ENCODE results near the gene TRUB2.

TRUB2 gene

DNA sequence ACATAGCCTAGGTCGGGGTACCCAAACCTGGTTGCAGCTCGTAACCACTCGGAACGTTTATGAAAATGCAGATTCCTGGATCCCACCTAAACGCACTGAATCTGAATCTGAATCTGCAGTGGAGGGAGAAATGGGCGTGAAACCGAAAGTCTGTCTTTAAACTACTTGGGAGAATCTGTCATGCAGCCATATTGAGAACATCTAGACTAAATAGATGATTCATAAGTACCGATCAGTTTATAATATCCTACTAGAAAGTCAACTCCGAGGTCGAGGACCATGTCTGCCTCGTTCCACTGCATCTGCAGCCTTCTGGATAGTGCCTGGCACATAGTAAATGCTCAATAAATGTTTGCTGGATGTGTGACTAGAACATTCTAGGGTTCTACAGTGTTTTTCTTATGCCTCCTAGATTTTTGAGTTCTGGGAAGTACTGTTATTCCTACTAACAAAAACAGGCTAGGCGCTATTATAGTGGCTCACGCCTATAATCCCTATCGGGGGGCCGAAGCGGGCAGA, 1.0 kb upstream of the TRUB2 start:
- WGBS (ENCODE audit: insufficient coverage, insufficient read length), result no CpG with 5 or more reads among the region's 16 CpGs
- H3K27ac ChIP-seq (ENCODE audit: low read length), result no peak overlapping the region

GRCh38 chr9:128321879-128322403, 306 bp downstream of the TRUB2 start:
- no peaks in the 10 kb centered on the region for H3K27me3 ChIP-seq (ENCODE audit: control insufficient read depth, insufficient read depth, low read length)
- no CpG with 5 or more reads among the region's 21 CpGs for WGBS (ENCODE audit: insufficient coverage, insufficient read length)
- no peak overlapping the region for H3K27ac ChIP-seq (ENCODE audit: low read length)
- peak overlapping the region; percentile 84; the same call in 1 of the 2 replicates for H3K4me3 ChIP-seq (ENCODE audit: low read length)
- no peaks in the 10 kb centered on the region for H3K9me3 ChIP-seq (ENCODE audit: control insufficient read depth, insufficient read depth, low read length)
- no peak for DNase-seq (ENCODE audit: low read depth, low spot score)
- H3K4me1 ChIP-seq (ENCODE audit: control insufficient read depth, insufficient read depth, low read length), result no peaks in the 10 kb centered on the region
- peaks cover 11% of the 10 kb centered on the region; the same call in 1 of the 2 replicates for H3K36me3 ChIP-seq (ENCODE audit: control insufficient read depth, insufficient read depth, low read length)

More for the DNA sequence above, 1.0 kb upstream of the TRUB2 start:
- Histone ChIP-seq H3K9me3 (ENCODE audit: control insufficient read depth, insufficient read depth, low read length) (no peaks in the 10 kb centered on the region), H3K27me3 (ENCODE audit: control insufficient read depth, insufficient read depth, low read length) (no peaks in the 10 kb centered on the region), H3K4me1 (ENCODE audit: control insufficient read depth, insufficient read depth, low read length) (no peaks in the 10 kb centered on the region), H3K36me3 (ENCODE audit: control insufficient read depth, insufficient read depth, low read length) (peaks cover 8% of the 10 kb centered on the region; the same call in 1 of the 2 replicates), H3K4me3 (ENCODE audit: low read length) (peak overlapping the region; percentile 84)
- DNase-seq (ENCODE audit: low read depth, low spot score), result no peak

DNA sequence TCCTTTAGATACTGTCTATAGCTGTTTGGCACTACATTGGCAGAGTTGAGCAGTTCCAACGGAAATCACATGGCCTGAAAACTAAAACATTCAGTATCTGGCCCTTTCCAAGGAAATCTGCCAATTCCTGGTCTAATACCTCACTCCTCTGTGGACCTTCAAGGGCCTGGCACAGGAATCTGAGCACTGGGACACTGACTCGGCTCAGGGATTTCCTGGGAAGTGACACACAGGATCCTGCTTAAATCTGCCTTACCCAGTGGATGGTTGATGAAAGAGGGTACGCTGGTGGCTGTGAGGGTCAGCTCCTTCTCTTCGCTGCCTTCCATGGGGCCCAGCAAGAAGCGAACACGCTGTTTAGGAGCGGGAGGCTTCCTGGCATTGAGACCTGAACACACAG, 904 bp downstream of the TRUB2 start:
- DNase-seq (ENCODE audit: low read depth, low spot score), result no peak
- Histone ChIP-seq H3K27me3 (ENCODE audit: control insufficient read depth, insufficient read depth, low read length) (no peaks in the 10 kb centered on the region), H3K4me1 (ENCODE audit: control insufficient read depth, insufficient read depth, low read length) (no peaks in the 10 kb centered on the region), H3K9me3 (ENCODE audit: control insufficient read depth, insufficient read depth, low read length) (no peaks in the 10 kb centered on the region), H3K27ac (ENCODE audit: low read length) (no peak overlapping the region), H3K36me3 (ENCODE audit: control insufficient read depth, insufficient read depth, low read length) (peaks cover 13% of the 10 kb centered on the region; the same call in 1 of the 2 replicates), H3K4me3 (ENCODE audit: low read length) (no peak overlapping the region; the same call in 1 of the 2 replicates)
- no CpG with 5 or more reads among the region's 7 CpGs for WGBS (ENCODE audit: insufficient coverage, insufficient read length)

DNA sequence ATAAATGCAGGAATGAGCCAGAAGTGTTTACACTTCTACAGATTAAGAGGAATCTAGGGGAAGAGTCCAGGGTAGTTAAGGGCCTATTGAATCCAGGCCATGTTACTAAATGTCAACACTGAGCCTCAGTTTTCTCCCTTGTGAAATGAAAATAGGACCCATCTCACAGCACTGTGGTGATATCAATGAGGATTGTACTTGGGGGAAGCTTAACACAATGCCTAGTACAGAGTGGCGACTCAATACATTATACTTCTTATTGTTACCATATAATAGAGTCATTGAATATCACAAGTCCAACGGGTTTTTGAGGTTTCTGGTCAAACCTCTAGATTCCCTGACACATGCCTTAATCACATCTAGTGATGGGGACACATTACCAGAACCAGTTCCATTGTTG, 4.6 kb downstream of the TRUB2 start:
- no peaks in the 10 kb centered on the region for H3K27me3 ChIP-seq (ENCODE audit: control insufficient read depth, insufficient read depth, low read length)
- no peak overlapping the region for H3K4me3 ChIP-seq (ENCODE audit: low read length)
- H3K36me3 ChIP-seq (ENCODE audit: control insufficient read depth, insufficient read depth, low read length), result peaks cover 17% of the 10 kb centered on the region; the same call in 1 of the 2 replicates
- H3K27ac ChIP-seq (ENCODE audit: low read length), result no peak overlapping the region
- no peak for DNase-seq (ENCODE audit: low read depth, low spot score)
- WGBS (ENCODE audit: insufficient coverage, insufficient read length), result no CpG with 5 or more reads among the region's 2 CpGs
- H3K4me1 ChIP-seq (ENCODE audit: control insufficient read depth, insufficient read depth, low read length), result no peaks in the 10 kb centered on the region
- no peaks in the 10 kb centered on the region for H3K9me3 ChIP-seq (ENCODE audit: control insufficient read depth, insufficient read depth, low read length)

- no peaks in the 10 kb centered on the region for H3K4me1 ChIP-seq (ENCODE audit: control insufficient read depth, insufficient read depth, low read length)
- H3K27ac ChIP-seq (ENCODE audit: low read length), result no peak overlapping the region
- WGBS (ENCODE audit: insufficient coverage, insufficient read length), result no CpG with 5 or more reads among the region's 9 CpGs
- DNase-seq (ENCODE audit: low read depth, low spot score), result no peak
- no peaks in the 10 kb centered on the region for H3K9me3 ChIP-seq (ENCODE audit: control insufficient read depth, insufficient read depth, low read length)
- peaks cover 19% of the 10 kb centered on the region for H3K36me3 ChIP-seq (ENCODE audit: control insufficient read depth, insufficient read depth, low read length)
- no peak overlapping the region for H3K4me3 ChIP-seq (ENCODE audit: low read length)
- no peaks in the 10 kb centered on the region for H3K27me3 ChIP-seq (ENCODE audit: control insufficient read depth, insufficient read depth, low read length)
Measured at GRCh38 chr9:128316421-128316820, 5.8 kb downstream of the TRUB2 start.

DNA sequence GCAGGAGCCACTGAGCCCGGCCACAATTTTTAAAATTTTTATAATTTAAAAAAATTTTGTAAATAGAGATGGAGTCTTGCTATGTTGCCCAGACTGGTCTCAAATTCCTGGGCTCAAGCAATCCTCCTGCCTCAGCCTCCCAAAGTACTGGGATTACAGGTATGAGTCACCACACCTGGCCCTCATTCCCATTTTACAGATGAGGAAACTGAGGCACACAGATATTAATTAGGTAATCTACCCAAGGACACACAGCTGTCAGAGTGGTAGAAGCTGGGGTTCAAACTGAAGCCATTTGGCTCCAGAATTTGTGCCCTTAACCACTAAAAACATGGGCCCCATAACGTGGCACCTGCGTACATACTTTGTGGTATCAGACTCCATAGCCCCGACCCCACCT, 7.5 kb downstream of the TRUB2 start:
- H3K9me3 ChIP-seq (ENCODE audit: control insufficient read depth, insufficient read depth, low read length), result no peaks in the 10 kb centered on the region
- no peak overlapping the region for H3K27ac ChIP-seq (ENCODE audit: low read length)
- WGBS (ENCODE audit: insufficient coverage, insufficient read length), result no CpG with 5 or more reads among the region's 4 CpGs
- no peaks in the 10 kb centered on the region for H3K4me1 ChIP-seq (ENCODE audit: control insufficient read depth, insufficient read depth, low read length)
- H3K27me3 ChIP-seq (ENCODE audit: control insufficient read depth, insufficient read depth, low read length), result no peaks in the 10 kb centered on the region
- H3K36me3 ChIP-seq (ENCODE audit: control insufficient read depth, insufficient read depth, low read length), result peaks cover 29% of the 10 kb centered on the region
- H3K4me3 ChIP-seq (ENCODE audit: low read length), result no peak overlapping the region
- no peak for DNase-seq (ENCODE audit: low read depth, low spot score)

GRCh38 chr9:128310461-128310860, 11.8 kb downstream of the TRUB2 start:
- H3K27ac ChIP-seq (ENCODE audit: low read length), result no peak overlapping the region

GRCh38 chr9:128309551-128309950, 12.7 kb downstream of the TRUB2 start:
- Histone ChIP-seq H3K27me3 (ENCODE audit: control insufficient read depth, insufficient read depth, low read length) (no peaks in the 10 kb centered on the region), H3K4me3 (ENCODE audit: low read length) (no peak overlapping the region), H3K9me3 (ENCODE audit: control insufficient read depth, insufficient read depth, low read length) (no peaks in the 10 kb centered on the region), H3K36me3 (ENCODE audit: control insufficient read depth, insufficient read depth, low read length) (peaks cover 17% of the 10 kb centered on the region), H3K27ac (ENCODE audit: low read length) (no peak overlapping the region), H3K4me1 (ENCODE audit: control insufficient read depth, insufficient read depth, low read length) (no peaks in the 10 kb centered on the region)
- DNase-seq (ENCODE audit: low read depth, low spot score), result no peak
- no CpG with 5 or more reads among the region's 16 CpGs for WGBS (ENCODE audit: insufficient coverage, insufficient read length)

More at GRCh38 chr9:128310461-128310860, 11.8 kb downstream of the TRUB2 start:
- WGBS (ENCODE audit: insufficient coverage, insufficient read length), result no CpG with 5 or more reads among the region's 10 CpGs
- Histone ChIP-seq H3K36me3 (ENCODE audit: control insufficient read depth, insufficient read depth, low read length) (peaks cover 23% of the 10 kb centered on the region), H3K4me1 (ENCODE audit: control insufficient read depth, insufficient read depth, low read length) (no peaks in the 10 kb centered on the region), H3K4me3 (ENCODE audit: low read length) (no peak overlapping the region), H3K27me3 (ENCODE audit: control insufficient read depth, insufficient read depth, low read length) (no peaks in the 10 kb centered on the region), H3K9me3 (ENCODE audit: control insufficient read depth, insufficient read depth, low read length) (no peaks in the 10 kb centered on the region)
- DNase-seq (ENCODE audit: low read depth, low spot score), result no peak

DNA sequence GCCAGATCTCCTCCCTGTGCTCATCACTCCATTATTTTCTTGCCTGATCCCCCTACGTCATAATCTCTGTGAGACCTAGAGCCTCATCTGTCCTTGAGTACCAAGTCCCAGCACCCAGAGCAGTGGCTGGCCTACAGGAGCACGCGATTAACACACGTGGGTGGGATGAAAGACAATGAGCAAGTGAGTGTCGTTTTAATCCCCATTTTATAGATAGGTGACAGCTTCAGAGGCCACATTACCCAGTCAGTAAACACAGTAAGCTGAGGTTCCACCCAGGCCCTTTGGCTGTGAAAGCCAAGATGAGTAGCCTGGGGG, 17.3 kb downstream of the TRUB2 start:
- Histone ChIP-seq H3K27ac (ENCODE audit: low read length) (no peak overlapping the region), H3K36me3 (ENCODE audit: control insufficient read depth, insufficient read depth, low read length) (no peaks in the 10 kb centered on the region), H3K4me3 (ENCODE audit: low read length) (no peak overlapping the region), H3K4me1 (ENCODE audit: control insufficient read depth, insufficient read depth, low read length) (no peaks in the 10 kb centered on the region), H3K9me3 (ENCODE audit: control insufficient read depth, insufficient read depth, low read length) (no peaks in the 10 kb centered on the region), H3K27me3 (ENCODE audit: control insufficient read depth, insufficient read depth, low read length) (no peaks in the 10 kb centered on the region)
- DNase-seq (ENCODE audit: low read depth, low spot score), result no peak
- WGBS (ENCODE audit: insufficient coverage, insufficient read length), result no CpG with 5 or more reads among the region's 5 CpGs

GRCh38 chr9:128304136-128304970, 17.9 kb downstream of the TRUB2 start:
- Histone ChIP-seq H3K4me1 (ENCODE audit: control insufficient read depth, insufficient read depth, low read length) (no peaks in the 10 kb centered on the region), H3K4me3 (ENCODE audit: low read length) (no peak overlapping the region), H3K27ac (ENCODE audit: low read length) (no peak overlapping the region), H3K27me3 (ENCODE audit: control insufficient read depth, insufficient read depth, low read length) (no peaks in the 10 kb centered on the region), H3K36me3 (ENCODE audit: control insufficient read depth, insufficient read depth, low read length) (no peaks in the 10 kb centered on the region), H3K9me3 (ENCODE audit: control insufficient read depth, insufficient read depth, low read length) (no peaks in the 10 kb centered on the region)
- WGBS (ENCODE audit: insufficient coverage, insufficient read length), result no CpG with 5 or more reads among the region's 9 CpGs
- no peak for DNase-seq (ENCODE audit: low read depth, low spot score)

Data from iPS DF 6.9 (cell line).